Midbrain (tissue), 1 donor: ENCODE measurements around the gene TMEM150A.
"Not testable (repeated sequence)": the region's sequence is repeated elsewhere in the genome, so short reads cannot be mapped to it uniquely, and the experiment has no call there.

Experiments
- DNase-seq: peaks from one replicate; lab custom pipeline; 2025; lab: John Stamatoyannopoulos, UW

Gene TMEM150A

GRCh38 chr2:85564144-85564563, 38.3 kb downstream of the TMEM150A start:
- DNase-seq, result no peak

DNA sequence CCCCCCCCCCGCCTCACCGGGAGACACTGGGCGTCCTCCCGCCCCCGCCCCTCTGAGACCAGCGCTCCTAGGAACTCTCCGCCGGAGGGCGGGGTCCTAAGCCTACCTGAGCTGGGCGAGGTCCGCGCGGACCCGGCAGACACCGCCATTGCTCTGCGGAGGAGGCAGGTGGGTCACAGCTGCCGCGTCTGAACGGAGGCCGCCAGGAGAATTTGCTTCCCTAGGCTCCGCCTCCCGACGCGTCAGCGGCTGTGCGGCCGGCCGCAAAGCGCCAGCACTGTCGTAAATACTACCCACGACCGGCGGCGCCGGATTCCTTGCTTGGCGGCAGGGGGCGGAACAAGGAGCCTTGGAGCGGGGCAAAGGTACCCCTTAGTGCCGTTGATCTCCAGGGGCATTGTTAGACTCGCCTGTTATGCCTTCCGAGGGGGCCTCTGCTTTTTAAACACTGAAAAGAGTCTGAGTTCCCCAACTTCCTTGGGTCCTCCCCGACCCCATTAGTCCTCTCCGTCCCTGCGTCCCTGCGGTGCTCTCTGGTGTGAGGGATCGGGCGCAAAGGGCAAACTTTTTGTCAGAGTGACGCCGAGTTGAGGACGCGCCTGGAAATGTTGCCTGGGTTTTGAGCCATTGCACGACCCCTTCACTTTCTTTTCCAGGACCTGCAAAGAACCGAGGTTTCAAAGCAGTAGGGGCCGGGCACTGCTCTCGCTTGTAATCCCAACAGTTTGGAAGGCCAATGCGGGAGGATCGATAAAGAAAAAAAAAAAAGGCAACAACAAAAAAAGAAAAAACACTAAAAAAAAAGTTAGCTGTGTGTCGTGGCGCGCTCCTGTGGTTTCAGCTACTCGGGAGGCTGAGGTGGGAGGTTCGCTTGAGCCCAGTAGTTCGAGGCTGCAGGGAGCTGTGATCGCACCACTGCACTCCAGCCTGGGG, 41.0 kb downstream of the TMEM150A start, which contains the start of gene GGCX:
Gene GGCX (minus strand): TSS at position 214 of the 933 bp plus-strand sequence. CDS start 65 bp downstream, at position 149.
- peak; percentile 94 for DNase-seq

GRCh38 chr2:85560812-85561279, 41.7 kb downstream of the TMEM150A start:
- DNase-seq, result no peak

DNA sequence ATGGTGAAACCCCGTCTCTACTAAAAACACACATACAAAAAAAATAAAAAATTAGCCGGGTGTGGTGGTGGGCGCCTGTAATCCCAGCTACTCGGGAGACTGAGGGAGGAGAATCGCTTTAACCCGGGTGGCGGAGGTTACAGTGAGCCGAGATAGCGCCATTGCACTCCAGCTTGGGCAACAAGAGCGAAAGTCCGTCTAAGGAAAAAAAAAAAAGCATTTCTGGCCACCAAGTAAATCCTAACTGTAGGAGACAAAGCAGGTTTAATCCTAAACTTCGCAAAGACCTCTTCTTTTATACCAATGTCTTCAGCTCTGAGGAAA, 42.1 kb downstream of the TMEM150A start:
- DNase-seq, result not testable (repeated sequence)

DNA sequence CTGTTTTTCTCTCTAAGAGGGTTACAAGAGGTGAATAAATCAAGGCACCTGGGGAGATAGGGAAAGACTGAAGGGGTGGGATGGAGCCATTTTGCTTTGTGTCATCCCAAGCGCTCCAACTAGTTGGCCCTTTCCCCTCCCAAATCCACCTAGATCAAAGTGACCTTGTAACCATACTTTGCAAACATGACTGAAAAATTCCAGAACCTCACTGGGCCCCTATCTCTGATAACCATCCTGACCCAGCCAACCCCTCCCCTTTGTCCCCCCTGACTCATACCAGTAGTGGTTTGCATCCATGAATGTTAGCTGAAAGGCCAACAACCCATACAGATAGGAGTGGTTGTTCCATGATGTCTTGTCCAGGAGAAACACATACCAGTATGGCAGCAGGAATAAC, 44.3 kb downstream of the TMEM150A start:
- DNase-seq, result no peak

DNA sequence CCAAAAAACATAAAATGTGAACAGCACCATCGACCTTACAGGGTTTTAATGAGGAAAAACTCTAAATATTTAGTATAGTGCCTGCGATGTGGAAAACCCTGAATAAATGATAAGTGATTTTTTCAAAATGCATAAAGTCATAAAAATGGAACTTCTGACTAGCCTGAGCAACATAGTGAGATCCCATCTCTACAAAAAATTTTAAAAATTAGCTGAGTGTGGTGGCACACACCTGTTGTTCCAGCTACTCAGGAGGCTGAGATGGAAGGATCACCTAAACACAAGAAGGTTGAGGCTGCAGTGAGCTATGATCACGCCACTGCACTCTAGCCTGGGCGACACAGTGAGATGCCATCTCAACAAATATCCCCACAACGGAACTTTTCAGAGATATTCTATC, 45.4 kb downstream of the TMEM150A start:
- no peak for DNase-seq

- no peak for DNase-seq
These were observed 47.4 kb downstream of the TMEM150A start for GRCh38 chr2:85554980-85555612.

DNA sequence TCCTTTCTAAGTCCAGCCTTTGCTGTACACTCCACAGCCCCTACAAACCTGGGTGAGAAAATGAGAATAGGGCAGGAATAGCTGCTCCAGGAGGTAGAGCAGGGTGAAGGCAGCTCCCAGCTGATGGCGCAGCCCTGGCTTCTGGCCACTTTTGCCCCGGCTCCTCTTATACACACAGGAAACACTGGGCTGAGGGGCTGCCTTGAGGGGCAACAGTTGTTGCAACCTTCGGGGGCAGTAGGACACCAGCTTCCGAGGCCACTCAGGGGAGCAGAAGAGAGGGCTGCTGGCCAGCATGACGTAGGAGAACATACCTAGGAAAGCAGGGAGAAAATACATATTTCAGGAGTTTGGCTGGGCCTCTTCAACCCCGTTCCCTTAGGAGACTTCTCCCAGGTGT, 49.3 kb downstream of the TMEM150A start:
- DNase-seq, result no peak

- peak; percentile 83 for DNase-seq
These were observed 50.5 kb downstream of the TMEM150A start for GRCh38 chr2:85551698-85552678.

DNA sequence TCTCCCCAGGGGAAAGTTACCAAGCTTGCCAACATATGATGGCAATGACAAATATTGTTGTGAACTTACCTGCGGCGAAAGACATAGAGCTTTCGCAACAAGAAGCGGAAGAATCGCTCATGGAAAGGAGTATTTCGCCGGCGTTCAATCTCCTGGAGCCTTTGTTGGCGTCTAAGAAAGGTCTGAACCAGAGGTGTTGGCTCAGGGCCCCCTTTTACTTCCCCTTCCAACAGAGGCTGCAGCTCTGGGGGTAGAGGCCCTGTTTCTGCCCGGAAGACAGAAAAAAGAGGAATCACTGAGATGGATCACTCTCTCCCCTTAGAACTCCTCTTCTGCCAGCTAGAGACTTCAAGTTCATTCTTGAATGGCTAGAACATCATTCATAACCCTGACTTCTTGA, 52.0 kb downstream of the TMEM150A start:
- no peak for DNase-seq

DNA sequence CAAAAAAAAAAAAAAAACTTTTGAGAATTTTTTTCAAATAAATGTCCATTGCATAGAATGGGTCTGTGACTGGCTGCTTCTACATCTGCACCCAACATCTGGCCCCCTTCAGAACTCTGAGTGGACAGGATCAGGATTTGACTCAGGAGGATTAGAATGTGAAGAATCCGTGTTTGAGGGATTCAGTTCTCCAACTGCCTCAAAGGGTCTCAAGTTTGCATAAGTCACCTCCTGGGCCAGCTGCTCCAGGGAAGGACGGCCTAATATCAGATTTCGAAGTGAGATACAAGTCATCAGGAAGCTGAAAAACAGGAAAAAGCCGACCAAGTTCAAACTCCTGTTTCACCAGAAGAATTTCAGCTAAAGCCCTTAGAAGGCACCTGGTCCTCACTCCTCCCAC, 52.7 kb downstream of the TMEM150A start:
- DNase-seq, result no peak

DNA sequence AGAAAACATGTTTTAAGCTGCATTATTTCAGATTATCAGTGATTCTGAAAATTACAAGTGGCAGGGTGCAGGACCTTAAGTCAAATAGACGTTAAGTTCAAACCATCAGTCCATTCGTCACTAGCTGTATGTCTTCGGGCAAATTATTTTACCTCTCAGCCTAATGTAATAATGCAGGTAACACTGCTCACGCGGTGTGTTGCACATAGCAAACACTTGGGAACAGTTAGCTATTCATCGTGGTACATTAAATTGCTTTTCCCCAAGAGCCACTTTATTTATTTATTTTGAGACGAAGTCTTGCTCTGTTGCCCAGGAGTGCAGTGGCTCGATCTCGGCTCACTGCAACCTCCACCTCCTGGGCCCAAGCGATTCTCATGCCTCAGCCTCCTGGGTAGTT, 53.4 kb downstream of the TMEM150A start:
- no peak for DNase-seq

DNA sequence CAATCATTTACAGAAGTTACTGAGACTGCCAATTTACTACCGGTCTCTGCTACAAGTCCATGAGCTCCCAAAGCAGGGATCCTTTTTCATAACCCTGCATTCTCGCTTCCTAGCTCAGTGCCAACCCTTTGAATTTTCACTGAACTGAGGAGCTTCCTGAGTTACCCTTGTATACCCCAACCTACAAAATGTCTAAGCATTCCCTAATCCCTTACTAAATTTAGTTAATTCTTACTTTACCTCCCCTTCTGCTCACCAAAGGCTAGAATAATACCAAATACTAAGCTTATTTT, 53.9 kb downstream of the TMEM150A start:
- DNase-seq, result no peak
